Neural cell (in vitro differentiated cells): Measurements from ENCODE around the gene HLCS. TPM values are rescaled to one million over a fixed set of nuclear protein-coding genes. Genes with fewer than 3 reads are reported as not detected.

Experiments
- H2AFZ ChIP-seq: fragments of 200-600, 300-800 bp; sonication (generic), shearing (Covaris generic); 2 replicates; pipeline ENCODE4 v1.6.0; 2014; ENCODE audit warnings: low read depth, mild to moderate bottlenecking, antibody characterized with exemption, low read length, moderate library complexity
- H3F3A ChIP-seq: fragments of 200-600 bp; shearing (Covaris generic); 2 replicates; pipeline ENCODE4 v1.6.1; 2016; ENCODE audit warnings: mild to moderate bottlenecking, moderate library complexity, mixed read lengths, antibody characterized with exemption, low read length; ENCODE audit not compliant: insufficient read depth, poor library complexity, severe bottlenecking
- H3K27ac ChIP-seq: fragments of 200-600, 300-800 bp; sonication (generic), shearing (Covaris generic); 2 replicates; pipeline ENCODE4 v1.5.1; 2014; ENCODE audit warnings: mild to moderate bottlenecking, low read length, moderate library complexity
- H3K27me3 ChIP-seq: fragments of 300-800, 200-600 bp; sonication (generic), shearing (Covaris generic); 2 replicates; pipeline ENCODE4 v1.6.0; 2014; ENCODE audit warnings: mild to moderate bottlenecking, low read depth, low read length, moderate library complexity; ENCODE audit not compliant: insufficient read depth
- H3K36me3 ChIP-seq: fragments of 300-800, 200-600 bp; sonication (generic), shearing (Covaris generic); 2 replicates; pipeline ENCODE4 v1.5.1; 2014; ENCODE audit warnings: mild to moderate bottlenecking, antibody characterized with exemption, low read length, moderate library complexity; ENCODE audit not compliant: insufficient read depth
- H3K4me2 ChIP-seq: fragments of 300-800, 200-600 bp; sonication (generic), shearing (Covaris generic); 2 replicates; pipeline ENCODE4 v1.6.0; 2014; ENCODE audit warnings: mild to moderate bottlenecking, low read length
- H3K4me3 ChIP-seq: fragments of 300-800, 200-600 bp; sonication (generic), shearing (Covaris generic); 2 replicates; pipeline ENCODE4 v1.5.1; 2014; ENCODE audit warnings: mild to moderate bottlenecking, low read length, moderate library complexity
- H3K79me2 ChIP-seq: fragments of 200-600 bp; shearing (Covaris generic); replicated peaks from 2 replicates; pipeline ENCODE4 v1.6.0; 2014; ENCODE audit warnings: mild to moderate bottlenecking, low read length, moderate library complexity; ENCODE audit not compliant: insufficient read depth
- H3K9ac ChIP-seq: fragments of 300-800, 200-600 bp; sonication (generic), shearing (Covaris generic); 2 replicates; pipeline ENCODE4 v1.6.1; 2016; ENCODE audit warnings: mild to moderate bottlenecking, low read length, mixed read lengths
- H3K9me2 ChIP-seq: fragments of 200-600 bp; shearing (Covaris generic); 2 replicates; pipeline ENCODE4 v1.6.1; 2016; ENCODE audit warnings: mild to moderate bottlenecking, low read length, mixed read lengths; ENCODE audit not compliant: insufficient read depth
- H3K9me3 ChIP-seq: fragments of 200-600, 300-800 bp; sonication (generic), shearing (Covaris generic); 2 replicates; pipeline ENCODE4 v1.6.1; 2016; ENCODE audit warnings: mild to moderate bottlenecking, mixed run types, low read length, moderate library complexity, mixed read lengths
- H4K20me1 ChIP-seq: fragments of 200-600 bp; shearing (Covaris generic); 2 replicates; pipeline ENCODE4 v1.6.1; 2016; ENCODE audit warnings: mild to moderate bottlenecking, mixed run types; ENCODE audit not compliant: insufficient read depth
- EP300 ChIP-seq: fragments of 450-650 bp; conservative IDR thresholded peaks from 2 replicates; pipeline ENCODE4 v1.6.1; 2014; ENCODE audit warnings: antibody characterized with exemption, mild to moderate bottlenecking, moderate library complexity; ENCODE audit not compliant: poor library complexity, severe bottlenecking
- EZH2 ChIP-seq: fragments of 200-600, 300-800 bp; shearing (Covaris generic), sonication (generic); IDR thresholded peaks from 2 replicates; pipeline ENCODE4 v1.6.1; 2014; ENCODE audit warnings: antibody characterized with exemption, low read length, borderline replicate concordance, mild to moderate bottlenecking; ENCODE audit not compliant: insufficient read depth, poor library complexity, severe bottlenecking
- MXI1 ChIP-seq: fragments of 450-650 bp; conservative IDR thresholded peaks from 2 replicates; pipeline ENCODE4 v1.6.1; 2014; ENCODE audit warnings: antibody characterized with exemption, mild to moderate bottlenecking; ENCODE audit not compliant: poor library complexity, severe bottlenecking
- POLR2AphosphoS5 ChIP-seq: IDR thresholded peaks from 2 replicates; pipeline ENCODE4 v1.6.1; 2012
- RAD21 ChIP-seq: fragments of 450-650 bp; conservative IDR thresholded peaks from 2 replicates; pipeline ENCODE4 v1.6.1; 2014; ENCODE audit warnings: antibody characterized with exemption, mild to moderate bottlenecking, moderate library complexity
- REST ChIP-seq: IDR thresholded peaks from 2 replicates; pipeline ENCODE4 v1.6.1; 2012; ENCODE audit warnings: borderline replicate concordance
- SMC3 ChIP-seq: fragments of 450-650 bp; conservative IDR thresholded peaks from 2 replicates; pipeline ENCODE4 v1.6.1; 2014; ENCODE audit warnings: antibody characterized with exemption, mild to moderate bottlenecking, moderate library complexity; ENCODE audit not compliant: poor library complexity
- TAF1 ChIP-seq: IDR thresholded peaks from 2 replicates; pipeline ENCODE4 v1.6.1; 2012; ENCODE audit warnings: low read depth
- polyA plus RNA-seq: library from polyadenylated mRNA; depleted of rRNA; stranded (reverse); fragments of >200 nt; gene quantifications from 2 replicates; pipeline ENCODE4 v1.2.3, GENCODE V29; 2014
- TF ChIP-seq, protein P1 (sequence below): fragments of 450-650 bp; IDR thresholded peaks from 2 replicates; pipeline ENCODE4 v1.5.1; 2014; ENCODE audit warnings: antibody characterized with exemption, mild to moderate bottlenecking, moderate library complexity; ENCODE audit not compliant: poor library complexity, severe bottlenecking

HLCS gene
- polyA plus RNA-seq, 1 donor from 2014 or later: 12.1 TPM

- no peaks in the 10 kb centered on the region for H3K9me2 ChIP-seq
- no peak overlapping the region for H3K4me3 ChIP-seq
- H3K36me3 ChIP-seq: no peaks in the 10 kb centered on the region
- H3K9me3 ChIP-seq: no peaks in the 10 kb centered on the region
- TF ChIP-seq POLR2AphosphoS5 (no peak), RAD21 (peak; percentile 83), MXI1 (no peak), EZH2 (no peak), SMC3 (peak; percentile 92), TAF1 (no peak), REST (no peak), EP300 (no peak)
- TF ChIP-seq, protein P1, sequence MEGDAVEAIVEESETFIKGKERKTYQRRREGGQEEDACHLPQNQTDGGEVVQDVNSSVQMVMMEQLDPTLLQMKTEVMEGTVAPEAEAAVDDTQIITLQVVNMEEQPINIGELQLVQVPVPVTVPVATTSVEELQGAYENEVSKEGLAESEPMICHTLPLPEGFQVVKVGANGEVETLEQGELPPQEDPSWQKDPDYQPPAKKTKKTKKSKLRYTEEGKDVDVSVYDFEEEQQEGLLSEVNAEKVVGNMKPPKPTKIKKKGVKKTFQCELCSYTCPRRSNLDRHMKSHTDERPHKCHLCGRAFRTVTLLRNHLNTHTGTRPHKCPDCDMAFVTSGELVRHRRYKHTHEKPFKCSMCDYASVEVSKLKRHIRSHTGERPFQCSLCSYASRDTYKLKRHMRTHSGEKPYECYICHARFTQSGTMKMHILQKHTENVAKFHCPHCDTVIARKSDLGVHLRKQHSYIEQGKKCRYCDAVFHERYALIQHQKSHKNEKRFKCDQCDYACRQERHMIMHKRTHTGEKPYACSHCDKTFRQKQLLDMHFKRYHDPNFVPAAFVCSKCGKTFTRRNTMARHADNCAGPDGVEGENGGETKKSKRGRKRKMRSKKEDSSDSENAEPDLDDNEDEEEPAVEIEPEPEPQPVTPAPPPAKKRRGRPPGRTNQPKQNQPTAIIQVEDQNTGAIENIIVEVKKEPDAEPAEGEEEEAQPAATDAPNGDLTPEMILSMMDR: peak; percentile 83
- H3K79me2 ChIP-seq: no peaks in the 10 kb centered on the region
- no peaks in the 10 kb centered on the region for H4K20me1 ChIP-seq
- H3K27me3 ChIP-seq: no peaks in the 10 kb centered on the region
- H2AFZ ChIP-seq: no peak overlapping the region
- H3K4me2 ChIP-seq: no peak overlapping the region
- H3F3A ChIP-seq: no peaks in the 10 kb centered on the region
- H3K27ac ChIP-seq: no peak overlapping the region
- no peak overlapping the region for H3K9ac ChIP-seq
Observed at GRCh38 chr21:36927719-36928117, 38.8 kb downstream of the HLCS start.

DNA sequence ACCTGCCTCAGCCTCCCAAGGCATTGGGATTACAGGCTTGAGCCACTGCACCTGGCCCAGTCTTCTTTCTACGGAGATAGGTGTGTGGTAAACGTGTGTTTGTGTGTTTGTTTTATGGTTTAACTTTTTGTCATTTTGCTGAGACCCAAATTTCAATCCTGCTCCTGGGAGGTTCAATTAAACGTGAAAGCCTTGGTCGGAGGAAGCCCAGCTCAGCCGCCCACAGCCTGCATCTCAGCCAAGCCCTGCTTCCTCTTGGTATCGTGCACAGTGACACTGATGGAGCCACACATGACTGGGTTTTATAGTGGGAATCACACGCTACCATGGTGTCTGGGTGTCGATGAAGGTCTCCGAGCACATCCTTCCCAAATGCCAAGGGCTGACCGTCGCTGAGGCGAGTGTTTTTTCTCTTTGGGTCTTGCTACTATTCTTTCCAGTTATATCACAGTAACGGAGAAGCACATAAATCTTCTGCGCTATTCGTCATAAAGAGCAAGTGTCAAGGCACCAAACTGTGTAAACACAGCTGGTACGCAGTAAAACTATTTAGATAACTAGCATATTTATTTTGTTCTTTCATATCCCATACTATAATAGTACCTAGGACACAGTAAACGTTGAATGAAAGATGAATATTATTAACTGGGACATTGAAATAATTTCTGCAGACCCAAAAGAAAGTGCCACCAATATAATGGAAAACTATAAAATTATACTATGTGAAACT lies 39.3 kb downstream of the HLCS start:
- TF ChIP-seq RAD21 (no peak), MXI1 (no peak), REST (no peak), EZH2 (no peak), SMC3 (no peak), EP300 (no peak), POLR2AphosphoS5 (no peak), TAF1 (no peak)
- TF ChIP-seq, protein P1: no peak
- Histone ChIP-seq H3K4me2 (no peak overlapping the region), H3K9me2 (no peaks in the 10 kb centered on the region), H4K20me1 (no peaks in the 10 kb centered on the region), H3K9ac (no peak overlapping the region), H3K27me3 (no peaks in the 10 kb centered on the region), H3K79me2 (no peaks in the 10 kb centered on the region), H3K9me3 (no peaks in the 10 kb centered on the region), H3F3A (no peaks in the 10 kb centered on the region), H3K36me3 (no peaks in the 10 kb centered on the region), H2AFZ (no peak overlapping the region), H3K27ac (no peak overlapping the region), H3K4me3 (no peak overlapping the region)
